Kidney (tissue), 14 donors: ENCODE data around the gene KCNK17. TPM values are rescaled to one million over a fixed set of nuclear protein-coding genes. Genes with fewer than 3 reads are reported as not detected.

Source experiments
- DNase-seq, 5 donors: peaks; one replicate each; pipeline ENCODE4 v3.0.0-alpha.2; 2013 to 2020
- FAIRE-seq: peaks from 2 replicates; lab custom pipeline; 2012; peaks lifted over from hg19 to GRCh38; lab: Jason Lieb, UNC
- H3K27ac ChIP-seq, 2 donors: one replicate each; pipeline ENCODE4 v1.7.0; 2013; ENCODE audit warnings: low read depth in 2 of 2, low read length in 2 of 2, inconsistent platforms in 1 of 2
- H3K27me3 ChIP-seq: one replicate; pipeline ENCODE4 v1.7.1; 2013; ENCODE audit warnings: low read length, inconsistent platforms; ENCODE audit not compliant: control insufficient read depth, insufficient read depth
- H3K36me3 ChIP-seq, 3 donors: one replicate each; pipeline versions ENCODE4 v1.7.0 to v1.7.1; 2013; ENCODE audit warnings: low read length in 3 of 3, control low read depth in 1 of 3, inconsistent platforms in 1 of 3; ENCODE audit not compliant: insufficient read depth in 3 of 3, control insufficient read depth in 2 of 3
- H3K4me1 ChIP-seq, 3 donors: one replicate each; pipeline versions ENCODE4 v1.7.0 to v1.7.1; 2013; ENCODE audit warnings: low read length in 3 of 3, inconsistent platforms in 1 of 3, low read depth in 1 of 3; ENCODE audit not compliant: control insufficient read depth in 2 of 3, insufficient read depth in 2 of 3
- H3K4me3 ChIP-seq, 3 donors: one replicate each; pipeline versions ENCODE4 v1.7.0 to v1.8.1; 2013; ENCODE audit warnings: low read length in 3 of 3, control low read depth in 1 of 3, inconsistent platforms in 1 of 3
- H3K9ac ChIP-seq, 3 donors: one replicate each; pipeline versions ENCODE4 v1.7.0 to v1.7.1; 2013; ENCODE audit warnings: low read length in 3 of 3, control low read depth in 1 of 3, inconsistent platforms in 1 of 3
- H3K9me3 ChIP-seq, 3 donors: one replicate each; pipeline versions ENCODE4 v1.7.0 to v1.7.1; 2013; ENCODE audit warnings: low read length in 3 of 3, control low read depth in 1 of 3, inconsistent platforms in 1 of 3; ENCODE audit not compliant: control insufficient read depth in 2 of 3, insufficient read depth in 1 of 3
- CTCF ChIP-seq: IDR thresholded peaks from 3 replicates; pipeline ENCODE4 v1.5.1; 2012; ENCODE audit warnings: mild to moderate bottlenecking, moderate library complexity, borderline replicate concordance; ENCODE audit not compliant: insufficient read depth; ENCODE audit errors: extremely low read depth
- intact Hi-C: fragments of 100-400 bp; cut with DNase I; formaldehyde crosslinking; loops from one replicate; pipeline ENCODE4 v1.11.1; 2022
- polyA plus RNA-seq: library from polyadenylated mRNA; stranded (reverse); fragments of 350-450 nt; fragmentation: Illumina TruSeq; extraction: RNeasy Lipid Tissue Mini Kit (QIAGEN cat#74804); gene quantifications from one replicate; pipeline ENCODE4 v1.2.3, GENCODE V29; 2014; ENCODE audit warnings: low read depth, low replicate concordance; ENCODE audit not compliant: insufficient read depth
- total RNA-seq: library from RNA; stranded (reverse); fragmentation: NEBNext Ultra II Directional; extraction: Animal tissue kit (Norgen Biotek cat#: 25700); gene quantifications from one replicate; pipeline ENCODE4 v1.2.1, GENCODE V29; 2021
- donor health status: control.
- donor health status: control.
- donor health status: control.
- donor health status: control.
- donor health status: control.
- donor health status: DM: yes; HTN: yes; CAD: no.
- donor health status: Normal renal cell carcinoma (clear cell type).

Gene KCNK17
- total and polyA plus RNA-seq, 2 donors from 2014 or later: 0.38 TPM; not detected in 1

GRCh38 chr6:39295611-39296011, 18.6 kb downstream of the KCNK17 start:
- H3K36me3 ChIP-seq: no peaks in the 10 kb centered on the region
- no peaks in the 10 kb centered on the region for H3K27me3 ChIP-seq
- no peak overlapping the region for H3K4me3 ChIP-seq
- intact Hi-C loops: no loop called here
- no peaks in the 10 kb centered on the region for H3K9me3 ChIP-seq
- no peaks in the 10 kb centered on the region for H3K4me1 ChIP-seq
- TF ChIP-seq CTCF: no peak
- FAIRE-seq (no peak), DNase-seq (peak in 2 of 5 donors; percentile 15 to 20)
- no peak overlapping the region for H3K27ac ChIP-seq
- no peak overlapping the region for H3K9ac ChIP-seq

DNA sequence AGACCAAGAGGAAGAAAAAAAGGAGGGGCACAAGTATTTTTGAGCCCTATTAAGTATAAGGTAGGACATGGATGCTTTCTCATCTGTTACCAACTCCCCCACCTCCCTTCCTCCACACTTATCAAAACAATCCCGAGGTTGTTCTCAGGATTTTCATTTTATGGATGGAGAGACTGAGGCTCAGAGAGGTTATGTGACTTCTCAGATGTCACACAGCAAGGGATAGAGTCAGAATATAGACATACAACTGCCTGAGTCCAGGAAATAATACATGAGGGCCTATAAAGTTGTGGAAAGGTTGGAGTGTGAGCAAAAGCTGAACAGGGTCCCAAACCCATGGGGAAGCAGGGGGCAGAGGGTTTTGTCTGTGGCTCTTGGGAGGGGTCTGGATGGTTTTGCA, 19.3 kb downstream of the KCNK17 start:
- TF ChIP-seq CTCF: no peak
- no peak overlapping the region for H3K9ac ChIP-seq
- no peak overlapping the region for H3K4me3 ChIP-seq
- H3K4me1 ChIP-seq: no peaks in the 10 kb centered on the region
- H3K27me3 ChIP-seq: no peaks in the 10 kb centered on the region
- intact Hi-C loops: no loop called here
- DNase-seq: no peak
- H3K9me3 ChIP-seq: no peaks in the 10 kb centered on the region
- no peak for FAIRE-seq
- no peak overlapping the region for H3K27ac ChIP-seq
- no peaks in the 10 kb centered on the region for H3K36me3 ChIP-seq

DNA sequence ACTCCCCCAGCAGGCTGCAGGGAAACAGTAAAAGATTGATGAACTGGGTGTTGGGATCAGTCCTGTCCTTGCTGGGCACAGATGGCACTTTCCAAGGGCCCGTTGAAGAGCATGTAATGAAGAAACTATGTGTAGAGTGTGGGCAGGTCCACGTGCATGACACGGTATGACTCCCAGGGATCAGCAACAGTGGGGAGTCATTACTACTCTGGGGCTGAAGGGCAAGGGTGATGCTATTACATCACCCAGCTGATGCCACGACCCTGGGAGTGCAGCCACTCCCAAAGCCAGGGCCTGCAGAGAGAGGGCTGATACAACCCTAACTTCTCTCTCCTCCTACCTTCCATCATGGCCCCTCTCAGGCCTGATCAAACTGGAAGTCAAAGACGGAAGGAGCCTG, 20.1 kb downstream of the KCNK17 start:
- Histone ChIP-seq H3K9ac (no peak overlapping the region), H3K36me3 (no peaks in the 10 kb centered on the region), H3K27ac (no peak overlapping the region), H3K4me1 (no peaks in the 10 kb centered on the region), H3K4me3 (no peak overlapping the region), H3K27me3 (no peaks in the 10 kb centered on the region), H3K9me3 (no peaks in the 10 kb centered on the region)
- intact Hi-C loops: no loop called here
- DNase-seq (no peak), FAIRE-seq (no peak)
- no peak for TF ChIP-seq CTCF

DNA sequence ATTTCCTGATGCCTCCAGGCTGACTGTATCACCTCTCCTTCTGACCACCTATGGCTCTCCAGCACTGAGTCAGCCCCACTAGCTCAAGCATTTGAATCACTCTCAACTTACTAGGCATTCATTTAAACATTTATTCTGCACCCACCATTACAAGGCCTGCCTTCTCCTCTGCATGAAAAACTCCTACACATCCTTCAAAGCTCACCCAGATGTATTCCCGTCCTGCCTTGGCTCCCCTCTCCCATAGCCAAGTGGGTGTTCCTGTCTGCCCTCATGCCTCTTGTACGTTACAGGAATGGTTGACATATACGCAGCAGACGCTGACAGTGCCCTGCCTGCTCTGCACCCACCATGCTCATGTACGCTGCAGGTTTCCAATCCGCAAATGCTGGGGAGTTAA, 21.6 kb downstream of the KCNK17 start:
- Histone ChIP-seq H3K36me3 (no peaks in the 10 kb centered on the region), H3K4me3 (no peak overlapping the region), H3K9ac (no peak overlapping the region), H3K27ac (no peak overlapping the region), H3K4me1 (no peaks in the 10 kb centered on the region), H3K27me3 (no peaks in the 10 kb centered on the region), H3K9me3 (no peaks in the 10 kb centered on the region)
- FAIRE-seq (no peak), DNase-seq (no peak)
- intact Hi-C loops: no loop called here
- no peak for TF ChIP-seq CTCF
